Measurements from ENCODE around the gene ADCY3.

DNA sequence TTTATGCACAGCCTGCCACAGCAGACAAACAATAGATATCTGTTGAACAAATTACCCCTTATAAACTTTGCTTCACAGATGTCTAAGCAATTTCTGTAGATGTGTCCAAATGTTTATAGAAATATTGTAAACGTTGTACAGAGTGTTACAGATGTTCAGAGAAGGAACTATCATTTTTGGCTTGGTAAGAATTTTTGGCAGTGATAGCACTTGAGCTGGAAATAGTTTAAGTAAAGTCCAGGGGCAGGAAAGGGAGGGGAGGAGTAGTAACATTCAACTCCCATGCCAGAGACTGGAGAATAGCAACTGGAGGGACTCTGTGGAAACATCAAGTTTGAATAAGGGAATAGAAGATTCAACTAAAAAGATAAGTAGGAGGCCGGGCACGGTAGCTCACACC lies 131.2 kb downstream of the ADCY3 start:
- TF ChIP-seq, protein P1, sequence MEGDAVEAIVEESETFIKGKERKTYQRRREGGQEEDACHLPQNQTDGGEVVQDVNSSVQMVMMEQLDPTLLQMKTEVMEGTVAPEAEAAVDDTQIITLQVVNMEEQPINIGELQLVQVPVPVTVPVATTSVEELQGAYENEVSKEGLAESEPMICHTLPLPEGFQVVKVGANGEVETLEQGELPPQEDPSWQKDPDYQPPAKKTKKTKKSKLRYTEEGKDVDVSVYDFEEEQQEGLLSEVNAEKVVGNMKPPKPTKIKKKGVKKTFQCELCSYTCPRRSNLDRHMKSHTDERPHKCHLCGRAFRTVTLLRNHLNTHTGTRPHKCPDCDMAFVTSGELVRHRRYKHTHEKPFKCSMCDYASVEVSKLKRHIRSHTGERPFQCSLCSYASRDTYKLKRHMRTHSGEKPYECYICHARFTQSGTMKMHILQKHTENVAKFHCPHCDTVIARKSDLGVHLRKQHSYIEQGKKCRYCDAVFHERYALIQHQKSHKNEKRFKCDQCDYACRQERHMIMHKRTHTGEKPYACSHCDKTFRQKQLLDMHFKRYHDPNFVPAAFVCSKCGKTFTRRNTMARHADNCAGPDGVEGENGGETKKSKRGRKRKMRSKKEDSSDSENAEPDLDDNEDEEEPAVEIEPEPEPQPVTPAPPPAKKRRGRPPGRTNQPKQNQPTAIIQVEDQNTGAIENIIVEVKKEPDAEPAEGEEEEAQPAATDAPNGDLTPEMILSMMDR (IDR thresholded peaks at IDR 0.05): no peak
- TF ChIP-seq POLR2A (IDR thresholded peaks at IDR 0.05): no peak

All from adrenal gland (tissue), 5 donors.